ENCODE data around the gene CREB3L2.

DNA sequence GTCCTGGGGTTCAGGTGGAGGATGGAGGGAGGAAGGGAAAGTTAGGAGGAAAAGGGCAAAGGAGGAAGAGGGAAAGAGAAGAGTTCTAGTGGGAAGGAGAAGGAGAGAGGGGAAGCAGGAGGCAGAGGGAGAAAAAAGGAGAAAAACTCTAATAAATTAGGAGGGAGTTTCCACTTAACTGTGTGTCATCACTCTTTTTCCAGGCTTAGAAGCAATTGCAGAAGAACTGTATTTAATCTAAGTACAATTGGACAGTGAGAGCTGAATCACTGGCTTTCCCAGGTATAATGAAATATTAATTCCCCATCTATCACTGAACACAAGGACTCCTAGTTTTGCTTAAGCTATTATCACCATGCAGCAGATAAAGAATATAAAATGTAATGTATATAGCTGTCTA, 76.8 kb downstream of the CREB3L2 start:
- TF ChIP-seq CTCF (conservative IDR thresholded peaks at IDR 0.05 in 1 of 2, IDR thresholded peaks at IDR 0.05 in 1 of 2; ENCODE audit: low read depth in 1 of 2, low read length in 2 of 2): no peak
- TF ChIP-seq EZH2 (IDR thresholded peaks at IDR 0.05; ENCODE audit: low read length, missing control alignments): no peak

Measured in fibroblast of lung (primary cell).